Smooth muscle cell (in vitro differentiated cells): Measurements from ENCODE around the gene SNHG17. TPM values are rescaled to one million over a fixed set of nuclear protein-coding genes. Genes with fewer than 3 reads are reported as not detected.
A peak's percentile ranks its signal among the peaks of the same experiment; 100 is the strongest.

ENCODE experiments used
- DNase-seq: peaks from one replicate; lab custom pipeline; 2025; ENCODE audit not compliant: unreplicated experiment; lab: John Stamatoyannopoulos, UW
- H2AFZ ChIP-seq: fragments of 200-600 bp; sonication (generic); 2 replicates; pipeline ENCODE4 v1.6.0; 2016; ENCODE audit warnings: antibody characterized with exemption, low read depth, mild to moderate bottlenecking
- H3F3A ChIP-seq: fragments of 200-600 bp; sonication (generic); 2 replicates; pipeline ENCODE4 v1.6.0; 2017; ENCODE audit warnings: antibody characterized with exemption, low read depth
- H3K27ac ChIP-seq: fragments of 200-600 bp; sonication (generic); 2 replicates; pipeline ENCODE4 v1.5.1; 2016; ENCODE audit warnings: low read depth, mild to moderate bottlenecking
- H3K27me3 ChIP-seq: fragments of 200-600 bp; sonication (generic); 2 replicates; pipeline ENCODE4 v1.6.1; 2016; ENCODE audit warnings: low read depth, mild to moderate bottlenecking
- H3K36me3 ChIP-seq: fragments of 200-600 bp; sonication (generic); 2 replicates; pipeline ENCODE4 v1.5.1; 2016; ENCODE audit warnings: low read depth
- H3K4me1 ChIP-seq: fragments of 200-600 bp; sonication (generic); 2 replicates; pipeline ENCODE4 v1.5.1; 2016; ENCODE audit warnings: low read depth
- H3K4me2 ChIP-seq: fragments of 200-600 bp; sonication (generic); 2 replicates; pipeline ENCODE4 v1.6.0; 2016; ENCODE audit warnings: mild to moderate bottlenecking
- H3K4me3 ChIP-seq: fragments of 200-600 bp; sonication (generic); 2 replicates; pipeline ENCODE4 v1.5.1; 2016; ENCODE audit warnings: mild to moderate bottlenecking
- H3K79me2 ChIP-seq: fragments of 200-600 bp; sonication (generic); 2 replicates; pipeline ENCODE4 v1.6.0; 2016; ENCODE audit warnings: low read depth, mild to moderate bottlenecking
- H3K9ac ChIP-seq: fragments of 200-600 bp; sonication (generic); 2 replicates; pipeline ENCODE4 v1.6.0; 2016; ENCODE audit warnings: low read depth
- H3K9me3 ChIP-seq: fragments of 200-600 bp; sonication (generic); replicated peaks from 2 replicates; pipeline ENCODE4 v1.5.1; 2016; ENCODE audit warnings: low read depth
- H4K20me1 ChIP-seq: fragments of 200-600 bp; sonication (generic); 2 replicates; pipeline ENCODE4 v1.6.0; 2016; ENCODE audit warnings: low read depth
- WGBS: methylation state at CpG from one replicate; pipeline ENCODE4 v1.1.7; 2016; ENCODE audit warnings: low lambda C conversion rate; 5-methylcytosine and 5-hydroxymethylcytosine counted together
- polyA plus RNA-seq: library from polyadenylated mRNA; unstranded; fragments of >200 nt; fragmentation: Nextera tagmentation; extraction: Ambion mirVana; gene quantifications from 2 replicates; pipeline ENCODE4 v1.2.1, GENCODE V29; 2016
- total RNA-seq: library from RNA; depleted of rRNA; stranded (reverse); fragments of >200 nt; gene quantifications from 2 replicates; pipeline ENCODE4 v1.2.3, GENCODE V29; 2014
- TF ChIP-seq, protein P1 (sequence below): fragments of 200-600 bp; sonication (generic); IDR thresholded peaks from 2 replicates; pipeline ENCODE4 v1.5.1; 2017; ENCODE audit warnings: borderline replicate concordance, mild to moderate bottlenecking, antibody characterized with exemption; ENCODE audit not compliant: insufficient read depth, poor library complexity, severe bottlenecking

Gene SNHG17
- total and polyA plus RNA-seq, 2 experiments from 2014 or later = 5.5 to 19.6 TPM

DNA sequence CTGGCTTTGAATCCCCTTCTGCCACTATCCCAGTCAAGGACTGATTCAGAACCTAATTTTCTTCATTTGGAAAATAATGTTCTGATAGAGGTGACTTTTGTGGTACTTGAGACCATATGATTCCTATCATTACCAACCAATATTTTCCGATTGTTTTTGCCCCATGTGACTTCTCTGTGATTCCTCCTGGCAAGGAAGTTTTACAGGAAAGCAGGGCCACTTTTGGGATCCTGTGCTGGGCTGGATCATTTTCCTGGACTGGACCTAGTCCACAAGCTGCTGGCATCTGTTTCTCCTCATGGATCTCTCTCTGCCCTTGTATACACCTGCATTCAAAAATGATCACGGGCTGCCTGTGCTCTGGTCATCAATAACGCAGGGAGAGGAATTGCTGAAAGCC, 13.9 kb upstream of the SNHG17 start:
- H3K4me1 ChIP-seq = peaks cover 5% of the 10 kb centered on the region
- no peaks in the 10 kb centered on the region for H3K79me2 ChIP-seq
- H3K9ac ChIP-seq = no peak overlapping the region
- H3K4me3 ChIP-seq = no peak overlapping the region
- no peaks in the 10 kb centered on the region for H3K9me3 ChIP-seq
- H3F3A ChIP-seq = no peaks in the 10 kb centered on the region
- no peaks in the 10 kb centered on the region for H4K20me1 ChIP-seq
- DNase-seq = no peak
- H3K27ac ChIP-seq = no peak overlapping the region
- H3K36me3 ChIP-seq = no peaks in the 10 kb centered on the region
- H3K4me2 ChIP-seq = no peak overlapping the region
- no peak overlapping the region for H2AFZ ChIP-seq
- 94% methylated on average over 3 of the region's 3 CpGs for WGBS
- TF ChIP-seq, protein P1, sequence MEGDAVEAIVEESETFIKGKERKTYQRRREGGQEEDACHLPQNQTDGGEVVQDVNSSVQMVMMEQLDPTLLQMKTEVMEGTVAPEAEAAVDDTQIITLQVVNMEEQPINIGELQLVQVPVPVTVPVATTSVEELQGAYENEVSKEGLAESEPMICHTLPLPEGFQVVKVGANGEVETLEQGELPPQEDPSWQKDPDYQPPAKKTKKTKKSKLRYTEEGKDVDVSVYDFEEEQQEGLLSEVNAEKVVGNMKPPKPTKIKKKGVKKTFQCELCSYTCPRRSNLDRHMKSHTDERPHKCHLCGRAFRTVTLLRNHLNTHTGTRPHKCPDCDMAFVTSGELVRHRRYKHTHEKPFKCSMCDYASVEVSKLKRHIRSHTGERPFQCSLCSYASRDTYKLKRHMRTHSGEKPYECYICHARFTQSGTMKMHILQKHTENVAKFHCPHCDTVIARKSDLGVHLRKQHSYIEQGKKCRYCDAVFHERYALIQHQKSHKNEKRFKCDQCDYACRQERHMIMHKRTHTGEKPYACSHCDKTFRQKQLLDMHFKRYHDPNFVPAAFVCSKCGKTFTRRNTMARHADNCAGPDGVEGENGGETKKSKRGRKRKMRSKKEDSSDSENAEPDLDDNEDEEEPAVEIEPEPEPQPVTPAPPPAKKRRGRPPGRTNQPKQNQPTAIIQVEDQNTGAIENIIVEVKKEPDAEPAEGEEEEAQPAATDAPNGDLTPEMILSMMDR = no peak
- H3K27me3 ChIP-seq = no peaks in the 10 kb centered on the region

DNA sequence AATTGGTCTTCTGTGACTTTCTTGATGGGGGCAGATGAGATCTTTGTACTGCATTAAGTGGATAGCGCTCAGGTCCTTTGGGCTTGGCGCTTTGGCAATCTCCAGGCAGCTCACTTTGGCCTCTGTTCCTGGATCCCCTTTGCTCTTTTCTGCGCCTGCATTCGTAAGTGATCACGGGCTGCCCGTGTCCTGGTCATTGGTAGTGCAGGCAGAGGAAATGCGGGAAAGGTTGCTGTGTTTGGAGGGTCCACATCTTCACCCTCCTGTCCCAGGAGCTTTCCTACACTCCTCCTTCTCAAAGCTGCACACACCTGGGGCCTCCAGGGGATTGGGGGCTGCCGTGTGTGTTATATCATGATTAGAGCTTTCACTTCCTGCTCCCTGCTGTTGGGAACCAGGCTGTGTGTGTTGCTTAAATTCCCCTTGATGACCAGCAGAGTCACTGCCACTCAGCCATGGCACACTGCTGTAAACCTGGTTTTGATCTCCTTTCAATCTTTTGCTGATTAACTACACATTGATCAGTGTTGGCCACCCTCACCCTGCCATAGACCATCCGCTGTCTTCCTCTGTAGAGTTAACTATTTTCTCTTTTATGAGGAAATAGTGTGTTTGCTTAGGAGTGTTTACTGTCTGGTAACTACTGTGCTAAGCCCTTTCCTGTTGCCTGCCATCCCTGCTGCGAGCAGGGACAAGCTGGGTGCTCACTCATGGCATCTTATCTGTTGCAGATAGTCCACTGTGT, 13.0 kb upstream of the SNHG17 start:
- 88% methylated on average over 10 of the region's 10 CpGs for WGBS
- Histone ChIP-seq H3K27ac (no peak overlapping the region), H3K4me3 (no peak overlapping the region)

DNA sequence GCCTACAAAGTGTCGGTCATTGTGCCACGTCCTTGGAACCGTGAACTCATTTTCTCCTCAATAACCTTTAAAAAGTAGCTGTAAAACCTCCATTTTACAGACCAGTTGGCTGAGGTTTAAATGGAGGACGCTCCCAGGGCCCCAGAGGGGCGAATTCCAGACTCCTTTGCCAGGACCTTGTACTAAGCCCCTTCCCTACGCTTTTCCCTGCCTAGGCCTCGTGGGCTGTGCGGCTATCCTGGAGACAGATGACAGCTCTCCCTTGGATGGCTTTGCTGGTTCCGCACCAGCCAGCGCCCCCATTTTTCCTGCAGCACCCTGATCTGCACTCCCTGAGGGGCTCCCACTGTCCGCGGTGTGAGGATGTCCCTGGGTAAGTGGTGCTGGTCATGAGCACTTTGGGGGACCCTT, 12.1 kb upstream of the SNHG17 start:
- H4K20me1 ChIP-seq = no peaks in the 10 kb centered on the region
- H3K36me3 ChIP-seq = no peaks in the 10 kb centered on the region
- 62% methylated on average over 12 of the region's 12 CpGs for WGBS
- H3K9ac ChIP-seq = peak overlapping the region; percentile 93
- DNase-seq = no peak
- H3K4me1 ChIP-seq = peaks cover 5% of the 10 kb centered on the region
- H3K9me3 ChIP-seq = no peaks in the 10 kb centered on the region
- H3K79me2 ChIP-seq = no peaks in the 10 kb centered on the region
- TF ChIP-seq, protein P1 = no peak
- H2AFZ ChIP-seq = peak overlapping the region; percentile 92
- H3K4me3 ChIP-seq = peak overlapping the region; percentile 98
- H3K27ac ChIP-seq = peak overlapping the region; percentile 73
- no peaks in the 10 kb centered on the region for H3F3A ChIP-seq
- H3K4me2 ChIP-seq = peak overlapping the region; percentile 99
- H3K27me3 ChIP-seq = no peaks in the 10 kb centered on the region

More for the DNA sequence above, 13.0 kb upstream of the SNHG17 start:
- TF ChIP-seq, protein P1 = no peak
- H3K27me3 ChIP-seq = no peaks in the 10 kb centered on the region
- peak overlapping the region; percentile 99 for H3K4me2 ChIP-seq
- no peaks in the 10 kb centered on the region for H3K36me3 ChIP-seq
- no peak for DNase-seq
- no peak overlapping the region for H2AFZ ChIP-seq
- no peaks in the 10 kb centered on the region for H3K79me2 ChIP-seq
- H3K9me3 ChIP-seq = no peaks in the 10 kb centered on the region
- H3K4me1 ChIP-seq = peaks cover 5% of the 10 kb centered on the region
- no peak overlapping the region for H3K9ac ChIP-seq
- no peaks in the 10 kb centered on the region for H4K20me1 ChIP-seq
- no peaks in the 10 kb centered on the region for H3F3A ChIP-seq
